Measurements from ENCODE around the gene TIMP2. TPM values are rescaled to one million over a fixed set of nuclear protein-coding genes. Genes with fewer than 3 reads are reported as not detected.

The TIMP2 gene
- polyA plus RNA-seq, 3 donors from 2014 or later: 0.07 to 0.26 (median 0.16) TPM

GRCh38 chr17:78864117-78864516 is 61.1 kb downstream of the TIMP2 start:
- no peak for DNase-seq
- H3K27me3 Mint-ChIP-seq (ENCODE audit: low read depth in 3 of 3): peaks cover 0 to 9% (median 0%) of the 10 kb centered on the region in 3 donors
- no peaks in the 10 kb centered on the region for H3K36me3 Mint-ChIP-seq
- H3K27ac Mint-ChIP-seq: no peak overlapping the region
- H3K4me1 Mint-ChIP-seq: no peaks in the 10 kb centered on the region
- H3K4me3 Mint-ChIP-seq: no peak overlapping the region
- no peaks in the 10 kb centered on the region for H3K9me3 Mint-ChIP-seq

DNA sequence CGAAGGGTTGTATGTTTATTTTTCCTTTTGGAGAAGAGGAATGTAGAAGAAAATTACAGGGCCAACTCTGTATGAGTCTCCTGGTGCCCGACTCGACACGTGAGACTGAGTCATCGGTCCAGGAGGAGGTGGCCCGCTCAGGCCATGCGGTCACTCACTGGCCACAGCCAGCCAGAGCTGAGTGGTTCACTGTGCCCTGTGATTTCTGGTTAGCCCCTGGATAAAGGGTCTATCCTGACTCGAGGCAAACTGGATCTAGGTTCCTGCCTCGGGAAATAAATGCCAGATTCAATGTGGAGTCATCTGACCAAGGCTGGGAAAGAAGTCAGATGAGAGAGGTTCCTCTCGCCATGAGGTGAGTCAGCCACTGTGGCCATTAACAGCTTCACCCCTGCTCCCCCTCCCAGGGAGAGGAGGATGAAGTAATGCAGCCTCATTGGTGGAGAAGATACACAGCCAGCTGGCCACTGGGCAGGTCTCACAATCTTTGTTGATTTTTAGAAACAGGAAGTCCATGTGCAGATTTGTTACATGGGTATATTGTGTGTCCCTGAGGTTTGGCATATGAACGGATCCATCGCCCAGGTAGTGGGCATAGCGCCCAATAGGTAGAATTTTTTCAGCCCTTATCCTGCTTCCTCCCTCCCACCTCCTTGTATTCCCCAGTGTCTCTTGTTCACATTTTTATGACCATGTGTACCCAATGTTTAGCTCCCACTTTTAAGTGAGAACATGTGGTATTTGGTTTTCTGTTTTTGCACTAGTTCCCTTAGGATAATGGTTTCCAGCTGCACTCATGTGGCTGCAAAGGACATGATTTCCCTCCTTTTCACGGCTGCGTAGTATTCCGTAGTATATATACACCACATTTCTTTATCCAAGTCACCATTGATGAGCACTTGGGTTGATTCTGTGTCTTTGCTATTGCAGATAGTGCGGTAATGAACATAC is 62.8 kb downstream of the TIMP2 start:
- no peaks in the 10 kb centered on the region for H3K9me3 Mint-ChIP-seq
- peaks cover 0 to 9% (median 0%) of the 10 kb centered on the region in 3 donors for H3K27me3 Mint-ChIP-seq (ENCODE audit: low read depth in 3 of 3)
- no peak overlapping the region for H3K27ac Mint-ChIP-seq
- H3K4me3 Mint-ChIP-seq: no peak overlapping the region
- H3K4me1 Mint-ChIP-seq: no peaks in the 10 kb centered on the region
- no peak for DNase-seq
- no peaks in the 10 kb centered on the region for H3K36me3 Mint-ChIP-seq

DNA sequence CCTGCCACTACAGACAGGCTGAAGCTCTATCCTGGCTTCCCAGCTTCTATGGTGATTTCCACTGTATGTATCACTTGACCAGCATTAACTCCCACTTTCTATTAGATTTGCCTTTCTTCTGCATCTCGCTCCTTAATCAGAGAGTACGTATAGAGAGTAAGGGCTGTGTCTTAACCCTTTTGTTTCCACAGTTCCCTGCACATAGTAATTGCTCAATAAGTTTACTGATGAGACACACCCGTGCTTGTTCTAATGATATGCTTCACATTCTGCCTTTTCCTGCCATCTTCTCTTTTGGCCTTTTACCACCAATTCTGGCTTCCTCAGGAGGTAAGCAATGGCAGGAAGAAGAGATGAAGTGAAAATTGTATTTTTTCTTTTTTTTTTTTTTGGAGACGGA is 64.0 kb downstream of the TIMP2 start:
- Mint-ChIP-seq H3K4me1 (no peaks in the 10 kb centered on the region), H3K27me3 (ENCODE audit: low read depth in 3 of 3) (peaks cover 0 to 9% (median 0%) of the 10 kb centered on the region in 3 donors)

GRCh38 chr17:78859051-78859450 is 66.1 kb downstream of the TIMP2 start:
- no peak overlapping the region for H3K4me3 Mint-ChIP-seq
- no peaks in the 10 kb centered on the region for H3K36me3 Mint-ChIP-seq
- H3K9me3 Mint-ChIP-seq: no peaks in the 10 kb centered on the region
- no peak for DNase-seq
- peaks cover 0 to 3% (median 0%) of the 10 kb centered on the region in 3 donors for H3K27me3 Mint-ChIP-seq (ENCODE audit: low read depth in 3 of 3)
- H3K4me1 Mint-ChIP-seq: no peaks in the 10 kb centered on the region
- no peak overlapping the region for H3K27ac Mint-ChIP-seq

More for the DNA sequence above, 64.0 kb downstream of the TIMP2 start:
- Mint-ChIP-seq H3K36me3 (no peaks in the 10 kb centered on the region), H3K4me3 (no peak overlapping the region), H3K9me3 (no peaks in the 10 kb centered on the region), H3K27ac (no peak overlapping the region)
- DNase-seq: no peak

DNA sequence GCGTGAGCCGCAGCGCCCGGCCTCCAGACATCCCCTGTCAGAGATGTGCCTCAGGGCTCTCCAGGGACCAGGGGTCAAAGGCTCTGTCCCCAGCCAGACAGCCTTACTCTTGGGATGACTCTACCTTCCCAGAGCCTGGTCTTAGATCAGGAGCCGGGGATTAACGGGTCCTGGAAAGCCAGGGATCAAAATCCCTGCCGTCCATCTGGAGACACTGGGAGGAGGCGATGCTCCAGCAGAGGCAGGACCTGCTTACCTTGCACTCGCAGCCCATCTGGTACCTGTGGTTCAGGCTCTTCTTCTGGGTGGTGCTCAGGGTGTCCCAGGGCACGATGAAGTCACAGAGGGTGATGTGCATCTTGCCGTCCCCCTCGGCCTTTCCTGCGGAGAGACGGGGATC is 67.9 kb downstream of the TIMP2 start:
- H3K4me3 Mint-ChIP-seq: no peak overlapping the region
- no peaks in the 10 kb centered on the region for H3K4me1 Mint-ChIP-seq
- H3K9me3 Mint-ChIP-seq: no peaks in the 10 kb centered on the region
- no peaks in the 10 kb centered on the region for H3K36me3 Mint-ChIP-seq
- H3K27ac Mint-ChIP-seq: no peak overlapping the region
- H3K27me3 Mint-ChIP-seq (ENCODE audit: low read depth in 3 of 3): peaks cover 0 to 4% (median 0%) of the 10 kb centered on the region in 3 donors
- DNase-seq: no peak

DNA sequence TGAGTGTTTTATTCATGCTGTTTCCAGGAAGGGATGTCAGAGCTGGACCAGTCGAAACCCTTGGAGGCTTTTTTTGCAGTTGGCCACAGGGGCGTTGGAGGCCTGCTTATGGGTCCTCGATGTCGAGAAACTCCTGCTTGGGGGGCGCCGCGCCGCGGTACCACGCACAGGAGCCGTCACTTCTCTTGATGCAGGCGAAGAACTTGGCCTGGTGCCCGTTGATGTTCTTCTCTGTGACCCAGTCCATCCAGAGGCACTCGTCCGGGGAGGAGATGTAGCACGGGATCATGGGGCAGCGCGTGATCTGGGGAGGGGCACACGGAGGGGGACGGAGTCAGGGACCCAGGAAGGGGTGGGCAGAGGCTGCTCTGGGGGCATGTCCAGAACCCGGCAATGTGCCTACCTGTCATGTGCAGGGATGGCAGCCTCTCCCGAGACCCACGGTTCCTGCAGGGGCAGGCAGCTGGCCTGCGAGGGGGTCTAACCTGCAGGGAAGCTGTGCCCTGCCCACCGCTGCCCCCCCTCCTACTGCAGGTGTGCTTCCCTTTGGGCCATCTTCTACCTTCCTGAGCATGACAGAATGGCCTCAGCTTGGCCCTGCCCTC is 69.5 kb downstream of the TIMP2 start:
- Mint-ChIP-seq H3K27me3 (ENCODE audit: low read depth in 3 of 3) (peaks cover 0 to 4% (median 0%) of the 10 kb centered on the region in 3 donors), H3K4me1 (no peaks in the 10 kb centered on the region), H3K36me3 (no peaks in the 10 kb centered on the region), H3K27ac (no peak overlapping the region), H3K9me3 (no peaks in the 10 kb centered on the region), H3K4me3 (no peak overlapping the region)
- DNase-seq: no peak

GRCh38 chr17:78854508-78854907 is 70.7 kb downstream of the TIMP2 start:
- Mint-ChIP-seq H3K9me3 (no peaks in the 10 kb centered on the region), H3K27me3 (ENCODE audit: low read depth in 3 of 3) (peaks cover 0 to 4% (median 0%) of the 10 kb centered on the region in 3 donors), H3K4me3 (no peak overlapping the region), H3K36me3 (no peaks in the 10 kb centered on the region), H3K4me1 (no peaks in the 10 kb centered on the region), H3K27ac (no peak overlapping the region)
- DNase-seq: no peak

GRCh38 chr17:78853926-78854394 is 71.2 kb downstream of the TIMP2 start:
- DNase-seq: no peak
- Mint-ChIP-seq H3K27me3 (ENCODE audit: low read depth in 3 of 3) (peaks cover 0 to 4% (median 0%) of the 10 kb centered on the region in 3 donors), H3K4me3 (no peak overlapping the region), H3K9me3 (no peaks in the 10 kb centered on the region), H3K36me3 (no peaks in the 10 kb centered on the region), H3K27ac (no peak overlapping the region), H3K4me1 (no peaks in the 10 kb centered on the region)

DNA sequence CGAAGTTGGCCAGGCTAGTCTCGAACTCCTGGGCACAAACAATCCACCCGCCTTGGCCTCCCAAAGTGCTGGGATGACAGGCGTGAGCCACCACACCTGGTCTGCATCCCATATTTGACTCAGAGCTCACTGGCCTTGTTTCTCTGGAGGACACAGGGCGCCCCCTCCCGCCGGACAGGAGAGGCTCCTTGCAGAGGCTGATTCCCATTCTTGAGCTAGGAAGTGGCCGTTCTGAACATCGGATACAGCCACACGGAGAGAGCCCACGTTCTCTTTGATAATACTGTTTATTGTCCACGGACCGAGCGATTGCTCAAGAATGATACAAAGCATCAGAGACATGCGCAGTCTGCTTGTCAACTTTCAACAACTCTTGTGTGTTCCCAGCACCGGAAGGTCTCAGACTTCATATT is 72.5 kb downstream of the TIMP2 start:
- H3K4me3 Mint-ChIP-seq: no peak overlapping the region
- no peaks in the 10 kb centered on the region for H3K4me1 Mint-ChIP-seq
- no peaks in the 10 kb centered on the region for H3K9me3 Mint-ChIP-seq
- H3K27me3 Mint-ChIP-seq (ENCODE audit: low read depth in 3 of 3): peaks cover 0 to 4% (median 2%) of the 10 kb centered on the region in 3 donors
- H3K36me3 Mint-ChIP-seq: no peaks in the 10 kb centered on the region
- no peak for DNase-seq
- H3K27ac Mint-ChIP-seq: no peak overlapping the region

GRCh38 chr17:78849026-78849425 is 76.2 kb downstream of the TIMP2 start:
- Mint-ChIP-seq H3K27ac (no peak overlapping the region), H3K4me3 (no peak overlapping the region), H3K9me3 (no peaks in the 10 kb centered on the region), H3K4me1 (no peaks in the 10 kb centered on the region), H3K27me3 (ENCODE audit: low read depth in 3 of 3) (peaks cover 2 to 6% (median 2%) of the 10 kb centered on the region in 3 donors), H3K36me3 (no peaks in the 10 kb centered on the region)
- no peak for DNase-seq

DNA sequence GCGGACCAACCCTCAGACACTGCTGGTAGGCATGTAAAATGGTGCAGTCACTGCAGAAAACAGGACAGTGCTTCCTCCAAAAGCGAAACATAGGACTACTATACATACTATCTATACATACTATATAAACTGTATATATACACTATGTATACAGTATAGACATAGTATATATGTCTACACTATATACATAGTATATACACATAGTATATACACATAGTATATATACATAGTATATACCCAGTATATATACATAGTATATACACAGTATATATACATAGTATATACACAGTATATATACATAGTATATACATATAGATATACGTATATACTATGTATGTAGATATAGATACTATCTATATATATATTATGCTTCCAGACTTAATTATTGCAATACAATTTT is 78.1 kb downstream of the TIMP2 start:
- Mint-ChIP-seq H3K27me3 (ENCODE audit: low read depth in 3 of 3) (peaks cover 2% of the 10 kb centered on the region in 3 donors), H3K36me3 (no peaks in the 10 kb centered on the region), H3K4me1 (peaks cover 0 to 2% of the 10 kb centered on the region in 2 donors), H3K4me3 (no peak overlapping the region), H3K9me3 (no peaks in the 10 kb centered on the region), H3K27ac (no peak overlapping the region)
- no peak for DNase-seq

DNA sequence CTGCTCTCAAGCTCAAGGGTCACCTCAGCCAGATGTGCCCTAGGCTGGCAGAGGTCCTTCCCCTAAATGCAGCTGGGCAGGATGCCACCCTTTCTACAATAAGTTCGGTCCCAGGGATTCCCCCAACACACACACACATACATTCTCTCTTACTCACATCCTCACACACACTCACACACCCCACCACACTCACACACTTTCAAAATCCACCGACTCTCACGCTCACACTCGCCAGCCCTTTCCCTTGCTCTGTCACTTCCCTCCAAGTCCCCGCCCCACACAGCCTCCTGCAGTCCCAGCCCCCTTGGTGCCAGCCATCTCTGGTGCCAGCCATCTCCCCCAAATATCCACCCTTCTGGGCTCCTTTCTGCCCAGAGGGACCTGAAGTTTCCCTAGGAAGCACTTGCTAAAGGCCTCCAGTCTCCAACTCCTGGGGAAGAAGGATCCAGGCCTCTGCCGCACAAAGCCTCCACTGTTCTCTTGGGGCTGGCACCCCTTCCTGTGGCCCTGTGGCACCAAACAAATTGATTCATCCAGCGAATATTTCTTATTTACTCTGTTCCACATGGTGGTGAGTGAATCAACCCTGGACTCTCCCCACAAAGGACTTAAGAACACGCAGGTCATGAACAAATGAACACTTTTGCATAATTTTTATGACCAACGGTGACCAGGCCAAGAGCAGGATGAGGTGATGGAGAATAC is 80.7 kb downstream of the TIMP2 start:
- Mint-ChIP-seq H3K27ac (peak overlapping the region in 2 of 6 donors; percentile 16 to 47), H3K27me3 (ENCODE audit: low read depth in 3 of 3) (peaks cover 11 to 17% (median 15%) of the 10 kb centered on the region in 3 donors), H3K4me1 (peaks cover 12 to 14% of the 10 kb centered on the region in 2 donors), H3K36me3 (no peaks in the 10 kb centered on the region), H3K4me3 (no peak overlapping the region), H3K9me3 (no peaks in the 10 kb centered on the region)
- no peak for DNase-seq

DNA sequence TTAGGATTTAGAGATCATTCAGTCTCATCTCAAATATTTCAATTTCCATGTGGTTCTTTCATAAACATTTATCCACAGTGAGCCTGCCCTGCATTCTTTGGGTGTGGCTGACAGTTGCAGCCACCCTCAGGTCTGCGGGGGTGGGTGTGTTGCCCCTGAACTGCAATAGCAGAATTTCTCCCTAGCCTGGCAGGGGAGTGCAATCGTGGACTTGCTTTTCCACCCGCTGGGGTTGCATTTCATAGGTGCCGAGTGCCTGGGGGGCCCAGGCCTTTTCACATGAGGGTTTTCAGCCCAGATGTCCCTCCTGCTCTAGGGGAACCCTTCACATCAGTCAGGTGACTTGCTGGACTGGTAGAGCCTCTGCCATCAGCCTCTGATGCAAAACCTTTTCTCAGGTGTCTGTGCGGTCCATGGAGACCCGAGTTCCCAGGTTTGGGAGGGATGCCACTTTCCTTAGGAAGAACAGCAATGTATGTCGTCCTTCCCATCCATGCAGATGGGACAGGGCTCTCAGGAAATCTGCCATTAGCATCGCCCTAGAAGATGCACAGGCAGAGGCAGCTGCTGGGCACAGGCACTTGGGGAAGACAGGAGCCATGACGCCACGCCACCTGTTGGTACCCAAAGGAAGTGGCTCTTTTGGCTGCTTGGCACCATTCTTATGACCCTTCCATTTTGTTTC is 82.2 kb downstream of the TIMP2 start:
- no peaks in the 10 kb centered on the region for H3K36me3 Mint-ChIP-seq
- peaks cover 13 to 25% (median 18%) of the 10 kb centered on the region in 3 donors for H3K27me3 Mint-ChIP-seq (ENCODE audit: low read depth in 3 of 3)
- H3K27ac Mint-ChIP-seq: peak overlapping the region; percentile 10 to 99 (median 52)
- no peaks in the 10 kb centered on the region for H3K9me3 Mint-ChIP-seq
- DNase-seq: peak; percentile 49 to 59 (median 54)
- peaks cover 25 to 26% of the 10 kb centered on the region in 2 donors for H3K4me1 Mint-ChIP-seq
- peak overlapping the region in 1 of 5 donors; percentile 24 for H3K4me3 Mint-ChIP-seq
